ENCODE data around the gene MICAL2.

GRCh38 chr11:12241971-12242672, 131.7 kb downstream of the MICAL2 start:
- TF ChIP-seq EP300 (IDR thresholded peaks at IDR 0.05) (no peak), CTCF (IDR thresholded peaks at IDR 0.05) (no peak)

All from esophagus muscularis mucosa (tissue), 3 donors.